ENCODE data around the gene KDM3A.

GRCh38 chr2:86413296-86414094 lies 27.7 kb upstream of the KDM3A start:
- TF ChIP-seq POLR2A (IDR thresholded peaks at IDR 0.05; ENCODE audit: low read length) (no peak), GATA1 (IDR thresholded peaks at IDR 0.05; ENCODE audit: low read depth, low read length) (no peak)
